ENCODE measurements around the gene TEKT3. TPM values are rescaled to one million over a fixed set of nuclear protein-coding genes. Genes with fewer than 3 reads are reported as not detected.

TEKT3 gene
- polyA plus RNA-seq, 1 of the 3 experiments (the other 2 are of a cell fraction), result 0.62 TPM

GRCh38 chr17:15289285-15290183 lies 51.9 kb downstream of the TEKT3 start:
- Histone ChIP-seq H3K27me3 (ENCODE audit: insufficient read depth) (no peaks in the 10 kb centered on the region; the same call in 1 of the 2 replicates), H3K9me3 (no peaks in the 10 kb centered on the region), H3K4me1 (ENCODE audit: control insufficient read depth in 1 of 2, insufficient read depth in 2 of 2, low read depth in 1 of 2, low read length in 1 of 2) (peaks cover 0 to 27% of the 10 kb centered on the region in 2 experiments; a peak in 2 of 4 replicates), H3K4me3 (ENCODE audit: low read depth in 2 of 2, low read length in 1 of 2) (no peak overlapping the region), H3K4me2 (no peak overlapping the region), H3K79me2 (ENCODE audit: insufficient read depth) (no peaks in the 10 kb centered on the region), H2AFZ (ENCODE audit: low read depth) (no peak overlapping the region), H3F3A (replicated peaks; ENCODE audit: insufficient read depth) (no peaks in the 10 kb centered on the region), H3K36me3 (replicated peaks in 1 of 2; ENCODE audit: control insufficient read depth in 1 of 2, insufficient read depth in 2 of 2, low read length in 1 of 2) (no peaks in the 10 kb centered on the region), H3K9ac (no peak overlapping the region), H3K9me2 (no peaks in the 10 kb centered on the region), H4K20me1 (ENCODE audit: insufficient read depth) (no peaks in the 10 kb centered on the region), H3K27ac (ENCODE audit: low read depth in 2 of 2, low read length in 1 of 2) (peak overlapping the region in 1 of 2 experiments; percentile 75; a peak in 2 of 4 replicates)
- DNase-seq, result peak; percentile 39
- 57% methylated on average over 22 of the region's 22 CpGs for WGBS (ENCODE audit: low lambda C conversion rate)
- TF ChIP-seq ELF1 (IDR thresholded peaks at IDR 0.05) (no peak), RAD21 (IDR thresholded peaks at IDR 0.05; ENCODE audit: low read length) (no peak), NFIC (IDR thresholded peaks at IDR 0.05; ENCODE audit: borderline replicate concordance) (0 out of 2 replicates have a peak, but pooled peaks have one; percentile 14), GATA2 (CRISPR knock-in tag; IDR thresholded peaks at IDR 0.05) (peak; percentile 26; the same call in 1 of the 2 replicates), JUND (IDR thresholded peaks at IDR 0.05) (no peak), TEAD4 (IDR thresholded peaks at IDR 0.05; ENCODE audit: borderline replicate concordance, insufficient read depth) (no peak), MEF2A (IDR thresholded peaks at IDR 0.05; ENCODE audit: borderline replicate concordance, low read depth) (no peak)
- TF ChIP-seq, protein P1, sequence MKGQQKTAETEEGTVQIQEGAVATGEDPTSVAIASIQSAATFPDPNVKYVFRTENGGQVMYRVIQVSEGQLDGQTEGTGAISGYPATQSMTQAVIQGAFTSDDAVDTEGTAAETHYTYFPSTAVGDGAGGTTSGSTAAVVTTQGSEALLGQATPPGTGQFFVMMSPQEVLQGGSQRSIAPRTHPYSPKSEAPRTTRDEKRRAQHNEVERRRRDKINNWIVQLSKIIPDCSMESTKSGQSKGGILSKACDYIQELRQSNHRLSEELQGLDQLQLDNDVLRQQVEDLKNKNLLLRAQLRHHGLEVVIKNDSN (IDR thresholded peaks at IDR 0.05; ENCODE audit: borderline replicate concordance, low read depth), result no peak
- TF ChIP-seq, protein P2, sequence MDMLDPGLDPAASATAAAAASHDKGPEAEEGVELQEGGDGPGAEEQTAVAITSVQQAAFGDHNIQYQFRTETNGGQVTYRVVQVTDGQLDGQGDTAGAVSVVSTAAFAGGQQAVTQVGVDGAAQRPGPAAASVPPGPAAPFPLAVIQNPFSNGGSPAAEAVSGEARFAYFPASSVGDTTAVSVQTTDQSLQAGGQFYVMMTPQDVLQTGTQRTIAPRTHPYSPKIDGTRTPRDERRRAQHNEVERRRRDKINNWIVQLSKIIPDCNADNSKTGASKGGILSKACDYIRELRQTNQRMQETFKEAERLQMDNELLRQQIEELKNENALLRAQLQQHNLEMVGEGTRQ (IDR thresholded peaks at IDR 0.05; ENCODE audit: borderline replicate concordance, low read depth, low read length), result no peak
- TF ChIP-seq, protein P3, sequence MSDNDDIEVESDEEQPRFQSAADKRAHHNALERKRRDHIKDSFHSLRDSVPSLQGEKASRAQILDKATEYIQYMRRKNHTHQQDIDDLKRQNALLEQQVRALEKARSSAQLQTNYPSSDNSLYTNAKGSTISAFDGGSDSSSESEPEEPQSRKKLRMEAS (IDR thresholded peaks at IDR 0.05; ENCODE audit: low read depth), result no peak
- TF ChIP-seq, protein P4, sequence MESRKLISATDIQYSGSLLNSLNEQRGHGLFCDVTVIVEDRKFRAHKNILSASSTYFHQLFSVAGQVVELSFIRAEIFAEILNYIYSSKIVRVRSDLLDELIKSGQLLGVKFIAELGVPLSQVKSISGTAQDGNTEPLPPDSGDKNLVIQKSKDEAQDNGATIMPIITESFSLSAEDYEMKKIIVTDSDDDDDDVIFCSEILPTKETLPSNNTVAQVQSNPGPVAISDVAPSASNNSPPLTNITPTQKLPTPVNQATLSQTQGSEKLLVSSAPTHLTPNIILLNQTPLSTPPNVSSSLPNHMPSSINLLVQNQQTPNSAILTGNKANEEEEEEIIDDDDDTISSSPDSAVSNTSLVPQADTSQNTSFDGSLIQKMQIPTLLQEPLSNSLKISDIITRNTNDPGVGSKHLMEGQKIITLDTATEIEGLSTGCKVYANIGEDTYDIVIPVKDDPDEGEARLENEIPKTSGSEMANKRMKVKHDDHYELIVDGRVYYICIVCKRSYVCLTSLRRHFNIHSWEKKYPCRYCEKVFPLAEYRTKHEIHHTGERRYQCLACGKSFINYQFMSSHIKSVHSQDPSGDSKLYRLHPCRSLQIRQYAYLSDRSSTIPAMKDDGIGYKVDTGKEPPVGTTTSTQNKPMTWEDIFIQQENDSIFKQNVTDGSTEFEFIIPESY (IDR thresholded peaks at IDR 0.05; ENCODE audit: borderline replicate concordance, low read depth), result no peak
- ChIA-PET POLR2A (no interaction called here), CTCF (interaction anchor here (0.5 to 0.8 kb wide), 2 partner anchors 11 to 14 kb away, joined by 3 read pairs; no protein-coding TSS in a partner anchor)

DNA sequence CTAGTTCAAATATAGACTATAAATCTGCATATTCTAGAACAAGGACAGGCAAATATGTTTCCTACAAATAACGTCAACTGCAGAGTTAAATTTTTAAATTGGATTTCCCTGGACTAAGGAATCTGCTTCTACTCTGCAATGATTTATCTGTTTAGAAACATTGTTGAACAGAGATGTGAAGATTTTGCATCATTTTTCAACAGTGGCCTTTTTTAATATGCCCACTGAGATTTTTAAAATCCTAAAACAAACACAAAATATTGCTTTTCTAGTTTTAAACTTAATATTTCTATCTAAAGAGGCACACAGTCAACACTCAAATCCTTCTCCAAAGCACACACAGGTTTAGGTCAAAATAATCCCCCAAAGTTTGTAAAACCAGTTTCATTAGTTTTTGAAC lies 52.5 kb downstream of the TEKT3 start:
- POLR2A ChIA-PET, result no interaction called here
- 33% methylated on average over 1 of the region's 1 CpG for WGBS (ENCODE audit: low lambda C conversion rate)
- H3K27me3 ChIP-seq (ENCODE audit: insufficient read depth), result no peaks in the 10 kb centered on the region; the same call in 1 of the 2 replicates
- TF ChIP-seq JUND (IDR thresholded peaks at IDR 0.05) (no peak), ELF1 (IDR thresholded peaks at IDR 0.05) (no peak), FOXM1 (IDR thresholded peaks at IDR 0.05; ENCODE audit: low read depth) (no peak), FOSL2 (IDR thresholded peaks at IDR 0.05; ENCODE audit: borderline replicate concordance, low read depth) (no peak), CTCF (IDR thresholded peaks at IDR 0.05) (no peak), FOXJ3 (CRISPR knock-in tag; IDR thresholded peaks at IDR 0.05) (no peak), PBX3 (IDR thresholded peaks at IDR 0.05) (no peak), NFIC (IDR thresholded peaks at IDR 0.05; ENCODE audit: borderline replicate concordance) (no peak), MXI1 (IDR thresholded peaks at IDR 0.05; ENCODE audit: low read depth, low read length) (no peak)
- TF ChIP-seq, protein P1 (IDR thresholded peaks at IDR 0.05; ENCODE audit: borderline replicate concordance, low read depth), result no peak

More for the DNA sequence above, 52.5 kb downstream of the TEKT3 start:
- H3K9me3 ChIP-seq, result no peaks in the 10 kb centered on the region
- no peak overlapping the region for H3K4me3 ChIP-seq (ENCODE audit: low read depth in 2 of 2, low read length in 1 of 2)
- H3K9ac ChIP-seq, result no peak overlapping the region
- H2AFZ ChIP-seq (ENCODE audit: low read depth), result no peak overlapping the region
- no peaks in the 10 kb centered on the region for H3F3A ChIP-seq (replicated peaks; ENCODE audit: insufficient read depth)
- DNase-seq, result no peak
- H3K27ac ChIP-seq (ENCODE audit: low read depth in 2 of 2, low read length in 1 of 2), result peak overlapping the region in 1 of 2 experiments; percentile 75; a peak in 2 of 4 replicates
- no peaks in the 10 kb centered on the region for H3K79me2 ChIP-seq (ENCODE audit: insufficient read depth)
- H3K9me2 ChIP-seq, result no peaks in the 10 kb centered on the region
- H3K36me3 ChIP-seq (replicated peaks in 1 of 2; ENCODE audit: control insufficient read depth in 1 of 2, insufficient read depth in 2 of 2, low read length in 1 of 2), result no peaks in the 10 kb centered on the region
- H3K4me1 ChIP-seq (ENCODE audit: control insufficient read depth in 1 of 2, insufficient read depth in 2 of 2, low read depth in 1 of 2, low read length in 1 of 2), result peaks cover 0 to 25% of the 10 kb centered on the region in 2 experiments; a peak in 2 of 4 replicates
- H3K4me2 ChIP-seq, result no peak overlapping the region
- CTCF ChIA-PET, result interaction anchor here (0.8 kb wide), 1 partner anchor 15 kb away, joined by 3 read pairs; no protein-coding TSS in a partner anchor
- no peaks in the 10 kb centered on the region for H4K20me1 ChIP-seq (ENCODE audit: insufficient read depth)

Data from SK-N-SH (cell line).